HG03457 (cell line): ENCODE measurements around the gene SCAF4.
A peak's percentile ranks its signal among the peaks of the same experiment; 100 is the strongest.
"Not testable (repeated sequence)": the region's sequence is repeated elsewhere in the genome, so short reads cannot be mapped to it uniquely, and the experiment has no call there.

Experiments used
- ATAC-seq: cut with Tn5 transposase; IDR thresholded peaks from one replicate; pipeline ENCODE4 v1.9.1; 2021; ENCODE audit warnings: moderate number of reproducible peaks; ENCODE audit not compliant: unreplicated experiment

Gene SCAF4

GRCh38 chr21:31673321-31673912 lies 58.5 kb downstream of the SCAF4 start:
- no peak for ATAC-seq

GRCh38 chr21:31671931-31672330 lies 60.0 kb downstream of the SCAF4 start:
- no peak for ATAC-seq

GRCh38 chr21:31671146-31671716 lies 60.7 kb downstream of the SCAF4 start:
- ATAC-seq = no peak

- ATAC-seq = no peak
Measured at GRCh38 chr21:31670070-31670469, 61.8 kb downstream of the SCAF4 start.

GRCh38 chr21:31668651-31669491 lies 63.0 kb downstream of the SCAF4 start:
- ATAC-seq = no peak

- no peak for ATAC-seq
Measured at GRCh38 chr21:31667639-31668038, 64.3 kb downstream of the SCAF4 start.

GRCh38 chr21:31667132-31667531 lies 64.8 kb downstream of the SCAF4 start:
- ATAC-seq = no peak

GRCh38 chr21:31666445-31667010 lies 65.4 kb downstream of the SCAF4 start:
- ATAC-seq = no peak

GRCh38 chr21:31665869-31666268 lies 66.0 kb downstream of the SCAF4 start:
- not testable (repeated sequence) for ATAC-seq

- no peak for ATAC-seq
Measured at GRCh38 chr21:31665397-31665796, 66.5 kb downstream of the SCAF4 start.

- ATAC-seq = no peak
Measured at GRCh38 chr21:31663584-31664249, 68.2 kb downstream of the SCAF4 start.

- no peak for ATAC-seq
Measured at GRCh38 chr21:31660591-31660990, 71.3 kb downstream of the SCAF4 start.

- peak; percentile 24 for ATAC-seq
Measured at GRCh38 chr21:31660259-31660565, 71.7 kb downstream of the SCAF4 start.

GRCh38 chr21:31659536-31660258 lies 72.2 kb downstream of the SCAF4 start, which contains the start of gene SOD1:
TSS of gene SOD1 (plus strand) at chr21:31659693. CDS start at chr21:31659770, 77 bp downstream.
- peak; percentile 88 for ATAC-seq

- ATAC-seq = no peak
Measured at GRCh38 chr21:31659286-31659535, 72.7 kb downstream of the SCAF4 start.

GRCh38 chr21:31658053-31658452 lies 73.9 kb downstream of the SCAF4 start:
- no peak for ATAC-seq

GRCh38 chr21:31656199-31657095 lies 75.5 kb downstream of the SCAF4 start:
- no peak for ATAC-seq

- not testable (repeated sequence) for ATAC-seq
Measured at GRCh38 chr21:31654821-31655580, 76.9 kb downstream of the SCAF4 start.

- ATAC-seq = no peak
Measured at GRCh38 chr21:31654340-31654739, 77.6 kb downstream of the SCAF4 start.
